ENCODE results near the gene CHST8.
"Not testable (repeated sequence)": the region's sequence is repeated elsewhere in the genome, so short reads cannot be mapped to it uniquely, and the experiment has no call there.

Gene CHST8

DNA sequence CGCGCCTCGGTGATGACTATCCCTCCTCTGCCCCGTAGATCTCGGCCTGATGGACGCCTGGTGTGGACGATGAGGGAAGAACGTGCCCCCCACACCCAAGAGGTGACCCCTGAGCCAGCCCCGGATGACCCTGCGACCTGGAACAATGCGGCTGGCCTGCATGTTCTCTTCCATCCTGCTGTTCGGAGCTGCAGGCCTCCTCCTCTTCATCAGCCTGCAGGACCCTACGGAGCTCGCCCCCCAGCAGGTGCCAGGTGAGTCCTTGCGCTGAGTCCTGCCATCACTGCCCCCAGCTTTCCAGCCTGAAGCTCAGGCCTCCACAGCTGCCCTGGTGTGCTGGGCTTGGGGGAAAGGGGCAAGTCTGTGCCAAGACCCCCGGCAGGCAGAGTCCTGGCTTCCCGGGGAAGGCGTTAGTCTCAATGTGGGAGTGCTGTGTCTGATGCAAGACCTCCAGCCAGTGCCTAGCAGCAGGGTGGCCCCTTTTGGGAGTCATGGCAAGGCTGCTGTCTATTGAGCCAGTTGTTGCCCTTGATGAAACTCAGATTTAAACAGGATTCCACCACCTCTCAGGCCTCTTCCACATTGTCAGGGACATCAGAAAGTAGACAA, 67.5 kb downstream of the CHST8 start:
- DNase-seq, result no peak
- Histone ChIP-seq H3K4me3 (ENCODE audit: insufficient read depth, low read depth, low read length, poor library complexity, severe bottlenecking) (no peak overlapping the region), H3K36me3 (ENCODE audit: control insufficient read depth, insufficient read depth, low read length) (no peaks in the 10 kb centered on the region), H3K27ac (ENCODE audit: insufficient read depth, low read length, poor library complexity, severe bottlenecking) (no peak overlapping the region), H3K9me3 (ENCODE audit: control insufficient read depth, low read length) (no peaks in the 10 kb centered on the region), H3K4me1 (ENCODE audit: control insufficient read depth, insufficient read depth, low read length, poor library complexity, severe bottlenecking) (no peaks in the 10 kb centered on the region), H3K27me3 (replicated peaks; ENCODE audit: control insufficient read depth, insufficient read depth, low read length, poor library complexity, severe bottlenecking) (no peaks in the 10 kb centered on the region)

GRCh38 chr19:33689868-33690267, 68.1 kb downstream of the CHST8 start:
- no peak for DNase-seq
- Histone ChIP-seq H3K4me3 (ENCODE audit: insufficient read depth, low read depth, low read length, poor library complexity, severe bottlenecking) (no peak overlapping the region), H3K27me3 (replicated peaks; ENCODE audit: control insufficient read depth, insufficient read depth, low read length, poor library complexity, severe bottlenecking) (no peaks in the 10 kb centered on the region), H3K9me3 (ENCODE audit: control insufficient read depth, low read length) (no peaks in the 10 kb centered on the region), H3K4me1 (ENCODE audit: control insufficient read depth, insufficient read depth, low read length, poor library complexity, severe bottlenecking) (no peaks in the 10 kb centered on the region), H3K36me3 (ENCODE audit: control insufficient read depth, insufficient read depth, low read length) (no peaks in the 10 kb centered on the region), H3K27ac (ENCODE audit: insufficient read depth, low read length, poor library complexity, severe bottlenecking) (no peak overlapping the region)

DNA sequence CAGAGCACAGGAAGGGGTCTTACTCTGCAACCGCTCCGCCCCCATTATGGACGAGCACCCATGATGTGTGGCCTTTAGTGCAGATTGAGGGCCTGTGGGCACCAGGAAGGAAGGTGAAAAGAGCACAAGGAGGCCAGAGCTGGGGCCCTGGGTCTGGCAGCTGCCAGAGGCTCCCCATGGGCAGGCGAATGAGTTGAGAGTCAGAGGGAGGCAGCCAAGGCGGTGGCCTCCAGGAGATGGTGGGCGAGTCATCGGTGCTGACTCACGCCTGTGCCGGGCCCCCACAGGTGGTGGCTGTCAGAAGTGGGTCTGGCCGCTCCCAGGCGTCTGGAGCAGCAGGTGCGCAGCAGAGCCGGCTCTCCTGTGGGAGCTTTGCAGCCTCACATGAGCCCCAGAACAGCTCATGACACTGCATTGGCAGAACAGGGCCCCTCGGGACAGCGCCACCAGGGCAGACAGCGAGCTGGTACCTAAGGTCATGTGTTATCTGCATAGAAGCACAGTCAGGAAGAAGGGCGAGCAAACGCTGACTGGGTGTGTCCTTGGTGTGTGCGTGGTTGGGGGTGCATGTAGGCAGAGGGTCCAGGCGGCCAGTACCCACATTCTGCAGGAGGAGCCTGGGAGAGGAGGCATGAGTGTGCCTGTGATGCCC, 68.8 kb downstream of the CHST8 start:
- Histone ChIP-seq H3K27me3 (replicated peaks; ENCODE audit: control insufficient read depth, insufficient read depth, low read length, poor library complexity, severe bottlenecking) (no peaks in the 10 kb centered on the region), H3K4me3 (ENCODE audit: insufficient read depth, low read depth, low read length, poor library complexity, severe bottlenecking) (no peak overlapping the region), H3K4me1 (ENCODE audit: control insufficient read depth, insufficient read depth, low read length, poor library complexity, severe bottlenecking) (no peaks in the 10 kb centered on the region), H3K36me3 (ENCODE audit: control insufficient read depth, insufficient read depth, low read length) (no peaks in the 10 kb centered on the region), H3K27ac (ENCODE audit: insufficient read depth, low read length, poor library complexity, severe bottlenecking) (no peak overlapping the region), H3K9me3 (ENCODE audit: control insufficient read depth, low read length) (no peaks in the 10 kb centered on the region)
- no peak for DNase-seq

DNA sequence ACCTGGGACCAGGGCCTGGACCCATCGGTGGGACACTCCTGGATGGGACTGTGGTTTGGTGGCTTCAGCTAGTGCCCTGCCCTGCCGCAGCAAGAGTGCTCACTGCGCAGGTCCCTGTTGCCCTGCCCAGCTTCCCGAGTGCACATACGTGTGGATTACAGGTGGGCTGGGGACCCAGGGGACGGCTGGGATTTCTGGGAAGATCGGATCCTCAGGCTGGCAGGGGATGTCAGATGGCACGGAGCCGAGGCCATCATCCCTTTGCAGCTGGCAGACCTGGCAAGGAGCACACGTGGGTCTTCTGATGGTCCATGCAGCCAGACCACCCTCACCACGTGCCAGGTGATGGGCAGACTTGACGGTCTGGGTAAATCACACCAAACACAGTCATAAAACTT, 69.3 kb downstream of the CHST8 start:
- no peak for DNase-seq
- H3K36me3 ChIP-seq (ENCODE audit: control insufficient read depth, insufficient read depth, low read length), result no peaks in the 10 kb centered on the region
- H3K27me3 ChIP-seq (replicated peaks; ENCODE audit: control insufficient read depth, insufficient read depth, low read length, poor library complexity, severe bottlenecking), result no peaks in the 10 kb centered on the region
- no peak overlapping the region for H3K4me3 ChIP-seq (ENCODE audit: insufficient read depth, low read depth, low read length, poor library complexity, severe bottlenecking)
- H3K27ac ChIP-seq (ENCODE audit: insufficient read depth, low read length, poor library complexity, severe bottlenecking), result no peak overlapping the region
- H3K4me1 ChIP-seq (ENCODE audit: control insufficient read depth, insufficient read depth, low read length, poor library complexity, severe bottlenecking), result no peaks in the 10 kb centered on the region
- no peaks in the 10 kb centered on the region for H3K9me3 ChIP-seq (ENCODE audit: control insufficient read depth, low read length)

DNA sequence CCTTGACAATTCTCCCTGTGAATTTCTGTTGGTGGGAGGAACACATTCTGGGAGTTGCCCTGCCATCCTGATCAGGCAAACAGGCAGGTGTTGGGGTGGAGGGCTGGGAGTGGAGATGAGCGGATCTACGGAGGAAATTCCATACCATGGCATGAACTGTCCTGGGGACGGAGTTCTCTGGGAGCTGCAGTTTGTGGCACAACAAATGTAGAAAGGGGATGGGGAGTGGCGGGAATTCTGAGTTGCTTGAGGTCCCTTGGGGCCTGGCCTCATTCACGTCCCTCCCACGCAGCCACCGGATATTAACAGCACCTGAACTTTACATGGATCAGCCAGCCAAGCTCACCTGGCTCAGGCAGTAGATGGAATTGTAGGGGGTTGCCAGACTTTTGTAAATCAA, 70.0 kb downstream of the CHST8 start:
- Histone ChIP-seq H3K27me3 (replicated peaks; ENCODE audit: control insufficient read depth, insufficient read depth, low read length, poor library complexity, severe bottlenecking) (no peaks in the 10 kb centered on the region), H3K36me3 (ENCODE audit: control insufficient read depth, insufficient read depth, low read length) (no peaks in the 10 kb centered on the region), H3K4me1 (ENCODE audit: control insufficient read depth, insufficient read depth, low read length, poor library complexity, severe bottlenecking) (no peaks in the 10 kb centered on the region), H3K9me3 (ENCODE audit: control insufficient read depth, low read length) (no peaks in the 10 kb centered on the region), H3K4me3 (ENCODE audit: insufficient read depth, low read depth, low read length, poor library complexity, severe bottlenecking) (no peak overlapping the region), H3K27ac (ENCODE audit: insufficient read depth, low read length, poor library complexity, severe bottlenecking) (no peak overlapping the region)
- DNase-seq, result no peak

DNA sequence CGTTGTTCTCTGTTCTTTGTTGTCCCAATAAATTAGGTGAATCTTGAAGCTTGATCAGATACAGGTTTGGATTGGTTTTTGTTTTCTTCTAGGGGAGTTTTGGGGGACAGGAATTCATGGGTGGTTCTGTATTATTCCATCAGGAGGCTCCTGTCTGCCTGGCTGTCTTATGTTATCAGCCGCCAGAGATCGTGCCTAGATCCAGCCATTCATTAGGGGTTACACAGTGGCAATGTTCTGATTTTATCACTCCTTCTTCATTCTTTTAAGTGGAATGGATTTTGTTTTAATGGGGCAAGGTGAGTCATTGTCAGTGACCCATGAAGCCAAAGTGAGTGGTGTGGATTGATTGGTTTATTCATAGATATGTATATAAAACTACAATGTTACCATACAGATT, 71.9 kb downstream of the CHST8 start:
- H3K27me3 ChIP-seq (replicated peaks; ENCODE audit: control insufficient read depth, insufficient read depth, low read length, poor library complexity, severe bottlenecking), result no peaks in the 10 kb centered on the region
- no peaks in the 10 kb centered on the region for H3K9me3 ChIP-seq (ENCODE audit: control insufficient read depth, low read length)

GRCh38 chr19:33695547-33695946, 73.8 kb downstream of the CHST8 start:
- not testable (repeated sequence) for DNase-seq; H3K9me3 ChIP-seq (ENCODE audit: control insufficient read depth, low read length); H3K4me3 ChIP-seq (ENCODE audit: insufficient read depth, low read depth, low read length, poor library complexity, severe bottlenecking); H3K4me1 ChIP-seq (ENCODE audit: control insufficient read depth, insufficient read depth, low read length, poor library complexity, severe bottlenecking); H3K27me3 ChIP-seq (replicated peaks; ENCODE audit: control insufficient read depth, insufficient read depth, low read length, poor library complexity, severe bottlenecking); H3K36me3 ChIP-seq (ENCODE audit: control insufficient read depth, insufficient read depth, low read length); H3K27ac ChIP-seq (ENCODE audit: insufficient read depth, low read length, poor library complexity, severe bottlenecking)

More for the DNA sequence above, 71.9 kb downstream of the CHST8 start:
- Histone ChIP-seq H3K4me3 (ENCODE audit: insufficient read depth, low read depth, low read length, poor library complexity, severe bottlenecking) (no peak overlapping the region), H3K36me3 (ENCODE audit: control insufficient read depth, insufficient read depth, low read length) (no peaks in the 10 kb centered on the region), H3K4me1 (ENCODE audit: control insufficient read depth, insufficient read depth, low read length, poor library complexity, severe bottlenecking) (no peaks in the 10 kb centered on the region), H3K27ac (ENCODE audit: insufficient read depth, low read length, poor library complexity, severe bottlenecking) (no peak overlapping the region)
- DNase-seq, result no peak

GRCh38 chr19:33697766-33698165, 76.0 kb downstream of the CHST8 start:
- Histone ChIP-seq H3K9me3 (ENCODE audit: control insufficient read depth, low read length) (no peaks in the 10 kb centered on the region), H3K27me3 (replicated peaks; ENCODE audit: control insufficient read depth, insufficient read depth, low read length, poor library complexity, severe bottlenecking) (no peaks in the 10 kb centered on the region), H3K4me1 (ENCODE audit: control insufficient read depth, insufficient read depth, low read length, poor library complexity, severe bottlenecking) (no peaks in the 10 kb centered on the region), H3K4me3 (ENCODE audit: insufficient read depth, low read depth, low read length, poor library complexity, severe bottlenecking) (no peak overlapping the region), H3K27ac (ENCODE audit: insufficient read depth, low read length, poor library complexity, severe bottlenecking) (no peak overlapping the region), H3K36me3 (ENCODE audit: control insufficient read depth, insufficient read depth, low read length) (no peaks in the 10 kb centered on the region)
- DNase-seq, result no peak

DNA sequence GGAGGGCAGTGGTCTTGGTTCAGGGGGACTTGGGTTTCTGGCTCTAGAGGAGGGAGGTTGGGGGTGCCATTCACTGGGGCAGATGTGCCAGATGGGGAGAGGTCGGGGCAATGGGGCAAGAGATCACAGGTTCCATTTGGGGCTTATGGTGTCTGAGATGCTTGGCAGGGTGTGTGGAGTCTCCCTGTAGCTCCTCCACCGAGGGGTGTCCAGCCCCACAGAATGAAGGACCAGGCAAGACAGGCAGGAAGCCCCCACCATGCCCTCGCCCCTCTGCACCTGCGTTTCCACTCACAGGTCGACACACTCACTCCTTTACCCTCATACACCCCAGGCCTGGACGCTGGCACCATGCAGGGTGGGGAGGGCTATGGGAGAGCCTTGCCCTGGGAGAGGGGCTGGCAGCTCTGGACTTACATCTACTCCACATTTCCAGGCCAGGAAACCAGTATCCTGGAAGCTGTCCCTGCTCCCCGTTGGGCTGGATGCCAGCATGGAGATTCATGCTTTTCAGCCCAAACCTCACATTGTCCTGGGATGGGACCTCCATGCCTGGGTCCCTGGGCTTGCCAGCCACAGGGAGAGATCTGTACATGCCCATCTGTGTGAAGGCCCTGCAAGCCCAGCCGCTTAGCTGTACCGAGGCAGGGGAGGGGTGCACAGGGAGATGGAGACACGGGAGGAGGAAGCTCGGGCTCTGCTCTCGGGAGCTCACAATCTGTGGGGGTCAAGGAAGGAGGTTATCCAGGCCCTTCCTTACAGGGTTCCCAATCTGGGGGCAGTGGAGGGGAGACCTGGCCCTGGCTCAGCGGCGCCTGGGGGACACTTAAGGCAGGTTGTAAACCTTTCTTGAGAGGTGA, 77.1 kb downstream of the CHST8 start:
- no peak for DNase-seq
- no peaks in the 10 kb centered on the region for H3K36me3 ChIP-seq (ENCODE audit: control insufficient read depth, insufficient read depth, low read length)
- H3K27me3 ChIP-seq (replicated peaks; ENCODE audit: control insufficient read depth, insufficient read depth, low read length, poor library complexity, severe bottlenecking), result no peaks in the 10 kb centered on the region
- H3K4me1 ChIP-seq (ENCODE audit: control insufficient read depth, insufficient read depth, low read length, poor library complexity, severe bottlenecking), result no peaks in the 10 kb centered on the region
- H3K4me3 ChIP-seq (ENCODE audit: insufficient read depth, low read depth, low read length, poor library complexity, severe bottlenecking), result no peak overlapping the region
- H3K27ac ChIP-seq (ENCODE audit: insufficient read depth, low read length, poor library complexity, severe bottlenecking), result no peak overlapping the region
- H3K9me3 ChIP-seq (ENCODE audit: control insufficient read depth, low read length), result no peaks in the 10 kb centered on the region

DNA sequence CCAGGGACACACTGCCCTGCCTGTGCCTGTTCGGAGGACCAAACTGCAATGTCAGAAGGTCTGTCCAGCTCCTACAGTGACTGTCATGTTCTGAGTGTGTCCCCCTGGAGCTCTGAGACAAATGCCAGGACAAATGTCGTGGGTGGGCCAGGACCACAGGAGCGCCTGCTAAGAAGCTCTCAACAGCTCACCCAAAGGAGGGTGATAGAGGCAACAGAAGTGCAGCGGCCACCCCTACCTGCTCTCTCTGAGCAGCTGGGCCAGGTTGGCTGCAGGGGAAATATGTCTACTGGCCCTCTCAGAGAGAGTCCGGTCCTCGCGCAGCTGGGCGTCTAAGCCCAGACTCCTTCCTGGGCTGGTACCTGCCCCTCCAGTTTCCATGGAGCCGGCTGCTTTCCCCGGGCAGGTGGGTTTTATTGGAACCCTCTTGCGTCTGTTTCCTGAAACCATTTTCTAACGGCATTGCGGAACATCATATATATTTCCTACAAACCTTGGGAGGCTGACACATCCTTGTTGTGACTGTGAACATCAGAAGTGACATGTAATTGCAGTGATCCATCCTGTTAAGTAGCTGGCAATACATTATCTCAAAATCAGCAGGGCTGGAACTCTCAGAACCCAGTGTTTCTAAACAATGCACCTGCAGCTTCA, 78.1 kb downstream of the CHST8 start:
- Histone ChIP-seq H3K27ac (ENCODE audit: insufficient read depth, low read length, poor library complexity, severe bottlenecking) (no peak overlapping the region), H3K4me3 (ENCODE audit: insufficient read depth, low read depth, low read length, poor library complexity, severe bottlenecking) (no peak overlapping the region), H3K4me1 (ENCODE audit: control insufficient read depth, insufficient read depth, low read length, poor library complexity, severe bottlenecking) (no peaks in the 10 kb centered on the region), H3K27me3 (replicated peaks; ENCODE audit: control insufficient read depth, insufficient read depth, low read length, poor library complexity, severe bottlenecking) (no peaks in the 10 kb centered on the region), H3K9me3 (ENCODE audit: control insufficient read depth, low read length) (no peaks in the 10 kb centered on the region), H3K36me3 (ENCODE audit: control insufficient read depth, insufficient read depth, low read length) (no peaks in the 10 kb centered on the region)
- no peak for DNase-seq
